C4-2B (cell line): ENCODE measurements around the gene TAF1D.
A peak's percentile ranks its signal among the peaks of the same experiment; 100 is the strongest.
"Not testable (repeated sequence)": the region's sequence is repeated elsewhere in the genome, so short reads cannot be mapped to it uniquely, and the experiment has no call there.

Source experiments
- H3K27ac ChIP-seq: fragments of 450-650 bp; 2 replicates; pipeline ENCODE4 v1.5.1; 2017
- ZFX ChIP-seq: fragments of 450-650 bp; IDR thresholded peaks from 2 replicates; pipeline ENCODE4 v1.6.1; 2017
- TF ChIP-seq, protein P1 (sequence below): fragments of 450-650 bp; conservative IDR thresholded peaks from 2 replicates; pipeline ENCODE4 v1.5.1; 2017; ENCODE audit warnings: mild to moderate bottlenecking

Gene TAF1D, protein sequence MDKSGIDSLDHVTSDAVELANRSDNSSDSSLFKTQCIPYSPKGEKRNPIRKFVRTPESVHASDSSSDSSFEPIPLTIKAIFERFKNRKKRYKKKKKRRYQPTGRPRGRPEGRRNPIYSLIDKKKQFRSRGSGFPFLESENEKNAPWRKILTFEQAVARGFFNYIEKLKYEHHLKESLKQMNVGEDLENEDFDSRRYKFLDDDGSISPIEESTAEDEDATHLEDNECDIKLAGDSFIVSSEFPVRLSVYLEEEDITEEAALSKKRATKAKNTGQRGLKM

DNA sequence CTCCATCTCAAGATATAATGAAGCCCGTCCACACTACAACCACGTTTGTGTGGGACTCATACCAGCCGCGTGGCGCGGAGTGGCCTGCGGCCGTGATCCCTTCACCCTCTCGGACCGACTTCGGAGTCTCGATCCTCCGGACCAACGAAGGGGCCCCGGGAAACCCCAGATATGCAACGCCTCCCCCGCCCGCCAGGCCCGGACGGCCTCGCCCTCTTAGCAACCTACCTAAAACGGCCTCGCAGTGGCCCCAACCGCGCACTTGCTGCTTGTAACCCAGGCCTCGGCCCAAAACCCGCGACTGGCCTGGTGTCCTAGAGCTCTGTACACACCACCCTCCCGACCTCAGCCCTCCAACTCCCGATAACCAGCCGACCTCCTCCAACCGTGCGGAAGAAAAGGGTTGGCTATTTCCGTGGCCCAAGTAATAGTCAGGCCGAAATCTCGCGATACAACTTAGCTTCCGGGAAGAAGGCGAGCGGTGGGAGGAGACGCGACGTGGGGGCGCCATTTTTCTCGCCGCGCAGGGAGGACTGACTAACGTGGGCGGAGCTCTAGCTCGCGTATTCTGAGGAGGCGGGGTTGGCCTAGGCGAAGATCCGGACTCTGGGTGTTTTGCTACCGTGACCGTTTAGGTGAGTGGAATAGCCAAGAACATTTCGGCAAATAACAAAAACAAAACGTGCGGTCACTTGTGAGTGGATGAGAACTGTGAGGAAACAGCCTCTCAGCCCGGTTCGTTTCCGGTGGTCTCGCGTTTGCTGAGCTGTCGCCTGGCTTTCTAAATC is at the start of gene TAF1D, which contains the start of gene C11orf54:
TAF1D (minus strand) TSS at position 402 of the 788 bp plus-strand sequence. CDS start 2,191 bp downstream, outside the sequence.
C11orf54 (plus strand) TSS at position 579 of the 788 bp plus-strand sequence. CDS start 5,722 bp downstream, outside the sequence.
- peak within 1 kb of the TSS; percentile 97 for H3K27ac ChIP-seq
- peak; percentile 89 for TF ChIP-seq ZFX
- TF ChIP-seq, protein P1, sequence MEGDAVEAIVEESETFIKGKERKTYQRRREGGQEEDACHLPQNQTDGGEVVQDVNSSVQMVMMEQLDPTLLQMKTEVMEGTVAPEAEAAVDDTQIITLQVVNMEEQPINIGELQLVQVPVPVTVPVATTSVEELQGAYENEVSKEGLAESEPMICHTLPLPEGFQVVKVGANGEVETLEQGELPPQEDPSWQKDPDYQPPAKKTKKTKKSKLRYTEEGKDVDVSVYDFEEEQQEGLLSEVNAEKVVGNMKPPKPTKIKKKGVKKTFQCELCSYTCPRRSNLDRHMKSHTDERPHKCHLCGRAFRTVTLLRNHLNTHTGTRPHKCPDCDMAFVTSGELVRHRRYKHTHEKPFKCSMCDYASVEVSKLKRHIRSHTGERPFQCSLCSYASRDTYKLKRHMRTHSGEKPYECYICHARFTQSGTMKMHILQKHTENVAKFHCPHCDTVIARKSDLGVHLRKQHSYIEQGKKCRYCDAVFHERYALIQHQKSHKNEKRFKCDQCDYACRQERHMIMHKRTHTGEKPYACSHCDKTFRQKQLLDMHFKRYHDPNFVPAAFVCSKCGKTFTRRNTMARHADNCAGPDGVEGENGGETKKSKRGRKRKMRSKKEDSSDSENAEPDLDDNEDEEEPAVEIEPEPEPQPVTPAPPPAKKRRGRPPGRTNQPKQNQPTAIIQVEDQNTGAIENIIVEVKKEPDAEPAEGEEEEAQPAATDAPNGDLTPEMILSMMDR = no peak; the same call in 1 of the 2 replicates

DNA sequence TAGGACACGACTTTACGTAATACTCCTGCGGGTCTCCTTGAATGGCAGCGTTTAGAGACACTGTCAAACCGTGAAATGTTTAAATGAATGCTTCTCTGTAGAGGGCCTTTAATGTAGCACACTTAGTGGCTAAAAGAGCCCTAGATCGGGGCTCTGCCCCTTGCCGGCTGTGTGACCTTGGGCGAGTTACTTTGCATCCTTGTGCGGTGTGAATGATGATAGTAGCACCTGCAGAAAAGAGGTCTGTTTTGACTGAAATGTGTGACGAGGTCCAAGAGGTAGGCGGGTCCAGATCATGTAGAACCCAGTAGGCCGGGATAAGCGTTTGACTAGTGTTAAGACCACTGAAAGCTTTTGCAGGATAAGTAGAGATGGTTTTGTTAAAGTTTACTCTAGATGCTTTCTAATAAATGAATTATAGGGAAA is 43.7 kb upstream of the TAF1D start:
- TF ChIP-seq ZFX = no peak
- TF ChIP-seq, protein P1 = peak; percentile 21
- H3K27ac ChIP-seq = peak overlapping the region; percentile 98

DNA sequence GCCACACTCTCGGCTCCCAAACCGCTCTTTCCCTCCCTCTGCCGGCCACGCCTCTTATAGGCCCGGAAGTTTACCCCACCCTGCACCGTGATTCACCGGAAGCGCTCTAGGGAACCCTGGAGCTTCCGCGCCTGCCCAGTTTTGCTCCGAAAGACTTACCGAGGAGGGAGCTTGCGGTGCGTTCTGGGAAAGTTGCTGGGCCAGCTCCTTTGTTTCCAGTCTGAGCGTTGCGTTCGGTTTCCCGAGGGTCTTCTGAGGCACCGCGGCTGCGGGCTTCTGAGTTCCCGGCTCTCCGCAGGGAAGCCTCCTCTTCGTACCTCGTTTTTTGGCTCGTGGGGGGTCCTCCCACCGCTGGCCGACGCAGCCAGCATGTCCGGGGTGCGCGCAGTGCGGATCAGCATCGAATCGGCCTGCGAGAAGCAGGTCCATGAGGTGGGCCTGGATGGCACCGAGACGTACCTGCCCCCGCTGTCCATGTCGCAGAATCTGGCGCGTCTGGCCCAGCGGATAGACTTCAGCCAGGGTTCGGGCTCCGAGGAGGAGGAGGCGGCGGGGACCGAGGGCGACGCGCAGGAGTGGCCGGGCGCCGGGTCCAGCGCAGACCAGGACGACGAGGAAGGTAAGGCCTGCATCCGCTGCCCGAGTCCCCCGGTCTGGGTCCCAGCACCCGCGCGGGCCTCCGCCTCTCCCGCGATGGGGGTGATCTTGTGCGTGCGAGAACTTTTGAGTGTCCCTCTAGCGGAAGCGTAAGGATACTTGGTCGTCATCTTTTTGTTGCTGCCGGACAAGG is 43.0 kb upstream of the TAF1D start, which contains the start of gene MED17:
MED17 (plus strand) TSS at position 138 of the 790 bp plus-strand sequence; CDS start at position 370, 232 bp downstream.
- H3K27ac ChIP-seq = peak within 1 kb of the TSS; percentile 98
- peak; percentile 93 for TF ChIP-seq ZFX
- TF ChIP-seq, protein P1 = peak; percentile 51

DNA sequence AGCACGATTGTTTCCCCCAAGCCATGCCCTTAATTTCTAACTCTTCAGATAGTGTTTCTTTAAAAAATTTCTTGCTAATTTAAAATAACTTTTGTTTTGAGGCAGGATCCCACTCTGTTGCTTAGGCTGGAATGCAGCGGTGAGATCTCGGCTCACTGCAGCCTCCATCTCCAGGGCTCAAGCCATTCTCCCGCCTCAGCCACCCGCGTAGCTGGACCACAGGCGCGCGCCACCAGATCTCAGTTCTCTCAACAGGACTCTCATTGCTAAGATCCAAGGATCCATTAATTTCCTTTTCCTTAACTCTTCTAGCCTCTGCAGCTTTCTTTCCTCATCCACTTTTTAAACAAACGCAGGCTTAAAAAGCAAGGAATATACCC is 42.5 kb upstream of the TAF1D start:
- H3K27ac ChIP-seq = peak overlapping the region; percentile 98
- TF ChIP-seq, protein P1 = no peak
- TF ChIP-seq ZFX = no peak

DNA sequence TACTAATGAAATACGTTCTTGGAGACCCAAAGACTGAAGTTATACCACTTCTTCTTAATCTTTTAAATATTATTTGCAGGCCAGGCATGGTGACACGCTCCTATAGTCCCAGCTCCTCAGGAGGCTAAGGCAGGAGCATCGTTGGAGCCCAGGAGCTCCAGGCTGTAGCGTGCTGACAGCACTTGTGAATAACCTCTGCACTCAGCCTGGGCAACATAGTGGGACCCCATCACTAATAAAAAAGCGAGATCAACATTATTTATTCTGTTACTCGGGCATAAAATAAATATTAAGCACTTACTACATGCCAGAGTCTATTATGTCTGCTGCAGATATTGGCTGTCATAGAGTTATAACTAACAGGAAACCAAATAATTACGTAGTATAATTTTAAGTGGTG is 42.1 kb upstream of the TAF1D start:
- no peak for TF ChIP-seq ZFX
- TF ChIP-seq, protein P1 = no peak
- H3K27ac ChIP-seq = peak overlapping the region; percentile 98

DNA sequence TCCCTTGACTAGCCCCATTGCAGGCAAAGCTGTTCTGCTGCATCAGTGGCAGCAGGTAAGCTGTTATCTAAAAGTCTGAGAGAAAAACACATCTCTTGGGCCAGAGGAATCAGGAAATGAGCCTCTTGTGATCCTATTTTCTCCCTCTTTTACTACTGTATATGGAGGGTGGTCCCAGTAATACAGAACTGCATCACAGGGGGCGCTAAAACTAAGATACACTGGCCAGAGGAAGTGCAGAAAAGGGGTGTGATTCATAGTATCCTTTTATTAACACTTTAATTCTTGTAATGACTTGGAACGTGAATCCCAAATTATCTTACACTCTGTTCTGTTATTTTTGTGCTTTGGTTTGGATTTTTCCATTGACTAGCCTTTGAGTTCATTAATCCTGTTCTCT is 34.0 kb upstream of the TAF1D start:
- H3K27ac ChIP-seq = no peak overlapping the region
- TF ChIP-seq, protein P1 = no peak; the same call in 1 of the 2 replicates

DNA sequence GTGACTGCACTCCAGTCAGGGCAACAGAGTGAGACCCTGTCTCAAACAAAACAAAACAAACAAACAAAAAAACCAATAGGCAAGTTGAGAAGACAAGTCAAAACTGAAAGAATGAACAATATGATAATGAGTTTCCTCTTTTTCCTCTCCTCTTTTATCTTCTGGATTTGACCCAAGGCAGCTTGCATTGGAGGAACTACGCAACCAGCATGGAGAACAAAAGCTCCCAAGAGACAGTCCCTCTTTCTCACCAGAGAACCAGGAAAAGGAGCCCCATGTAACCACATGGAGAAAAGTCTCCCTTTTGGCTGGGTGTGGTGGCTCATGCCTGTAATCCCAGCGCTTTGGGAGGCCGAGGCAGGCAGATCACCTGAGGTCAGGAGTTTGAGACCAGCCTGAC is 33.3 kb upstream of the TAF1D start:
- not testable (repeated sequence) for H3K27ac ChIP-seq
